GM12878 (cell line): ENCODE data around the gene PHACTR3. TPM values are rescaled to one million over a fixed set of nuclear protein-coding genes. Genes with fewer than 3 reads are reported as not detected.

Experiments used
- ATAC-seq: fragments of 200-7000 bp; cut with Tn5 transposase; 3 replicates; pipeline ENCODE4 v1.9.1; 2020; ENCODE audit warnings: mild to moderate bottlenecking, moderate library complexity
- BruUV-seq: library from RNA; stranded (reverse); fragments of 400-500 nt; replicated peaks from 2 replicates; lab custom pipeline; 2021; lab: Mats Ljungman, UMichigan
- CTCF ChIA-PET: fragments of 300-600 bp; sonication (Branson Sonifier 250); formaldehyde crosslinking; extraction: SDS; loops from one replicate; lab custom pipeline; 2021; ENCODE audit warnings: inconsistent platforms; lab: Yijun Ruan, JAX
- POLR2A ChIA-PET: fragments of 350-600 bp; formaldehyde crosslinking; extraction: SDS; loops from one replicate; lab custom pipeline; 2021; ENCODE audit warnings: inconsistent platforms; lab: Charles Lee
- RAD21 ChIA-PET: fragments of 300-600 bp; sonication (Branson Sonifier 250); formaldehyde crosslinking; loops from one replicate; lab custom pipeline; 2023; ENCODE audit warnings: antibody characterized with exemption; ENCODE audit not compliant: unreplicated experiment; lab: Charles Lee
- SMC1A ChIA-PET: fragments of 300-600 bp; sonication (Branson Sonifier 250); formaldehyde crosslinking; loops from one replicate; lab custom pipeline; 2023; ENCODE audit not compliant: unreplicated experiment, uncharacterized antibody; lab: Charles Lee
- DNase-seq: peaks from one replicate; pipeline ENCODE4 v3.0.0-alpha.2; 2011; ENCODE audit warnings: low read depth, low spot score
- FAIRE-seq: peaks from 3 replicates; lab custom pipeline; 2011; peaks lifted over from hg19 to GRCh38; lab: Jason Lieb, UNC
- H2AFZ ChIP-seq: 2 replicates; pipeline ENCODE4 v1.6.0; 2011; ENCODE audit warnings: low read depth, low read length, control low read depth; ENCODE audit not compliant: control insufficient read depth
- H3K27ac ChIP-seq: 2 replicates; pipeline ENCODE4 v1.5.1; 2011; ENCODE audit warnings: control low read depth; ENCODE audit not compliant: control insufficient read depth, insufficient read depth
- H3K27me3 ChIP-seq, 2 experiments: replicated peaks in 1 of 2; 2 replicates each; pipeline versions ENCODE4 v1.6.0 to v1.6.1; 2011; ENCODE audit warnings: low read length in 1 of 2; ENCODE audit not compliant: control insufficient read depth in 2 of 2, insufficient read depth in 2 of 2
- H3K36me3 ChIP-seq, 2 experiments: 2 replicates each; pipeline ENCODE4 v1.5.1; 2011; ENCODE audit warnings: low read length in 1 of 2; ENCODE audit not compliant: control insufficient read depth in 2 of 2, insufficient read depth in 2 of 2
- H3K4me1 ChIP-seq: 2 replicates; pipeline ENCODE4 v1.6.1; 2011; ENCODE audit warnings: mild to moderate bottlenecking, low read length, moderate library complexity, mixed read lengths; ENCODE audit not compliant: control insufficient read depth, insufficient read depth
- H3K4me2 ChIP-seq: 2 replicates; pipeline ENCODE4 v1.6.0; 2011; ENCODE audit warnings: control low read depth; ENCODE audit not compliant: control insufficient read depth, insufficient read depth
- H3K4me3 ChIP-seq: fragments of 200-600 bp; sonication (generic); 2 replicates; pipeline ENCODE4 v1.5.1; 2016
- H3K79me2 ChIP-seq: 2 replicates; pipeline ENCODE4 v1.6.0; 2011; ENCODE audit warnings: low read length; ENCODE audit not compliant: control insufficient read depth, insufficient read depth
- H3K9ac ChIP-seq: 2 replicates; pipeline ENCODE4 v1.8.0; 2011; ENCODE audit warnings: low read length, control low read depth, mixed read lengths; ENCODE audit not compliant: control insufficient read depth, insufficient read depth
- H3K9me3 ChIP-seq: replicated peaks from 3 replicates; pipeline ENCODE4 v1.5.1; 2011; ENCODE audit warnings: mild to moderate bottlenecking, low read length; ENCODE audit not compliant: control insufficient read depth, insufficient read depth
- H4K20me1 ChIP-seq: 2 replicates; pipeline ENCODE4 v1.6.0; 2011; ENCODE audit not compliant: control insufficient read depth, insufficient read depth
- EP300 ChIP-seq, 2 experiments: fragments of 150-350 bp in 1 of 2; IDR thresholded peaks; 2 replicates each; pipeline ENCODE4 v1.6.1; 2011 to 2012; ENCODE audit warnings: low read depth in 2 of 2, low read length in 2 of 2, borderline replicate concordance in 1 of 2, improper control_type of control experiment in 1 of 2, inconsistent platforms in 1 of 2; ENCODE audit not compliant: control insufficient read depth in 1 of 2
- IRF4 ChIP-seq: IDR thresholded peaks from 2 replicates; pipeline ENCODE4 v1.6.1; 2011; ENCODE audit warnings: low read depth, low read length
- LARP7 ChIP-seq: fragments of 450-650 bp; IDR thresholded peaks from 2 replicates; pipeline ENCODE4 v1.6.1; 2017; ENCODE audit warnings: mild to moderate bottlenecking
- RAD51 ChIP-seq: fragments of 450-650 bp; IDR thresholded peaks from 2 replicates; pipeline ENCODE4 v1.6.1; 2016; ENCODE audit warnings: moderate library complexity, mild to moderate bottlenecking, inconsistent platforms
- RCOR1 ChIP-seq: conservative IDR thresholded peaks from 2 replicates; pipeline ENCODE4 v1.6.1; 2012; ENCODE audit warnings: low read depth, low read length, improper control_type of control experiment
- SREBF2 ChIP-seq: IDR thresholded peaks from 2 replicates; pipeline ENCODE4 v1.6.1; 2012; ENCODE audit warnings: mild to moderate bottlenecking, low read length
- ZBTB11 ChIP-seq: fragments of 450-650 bp; formaldehyde crosslinking; IDR thresholded peaks from 2 replicates; pipeline ENCODE4 v1.5.0; 2022; ENCODE audit warnings: mild to moderate bottlenecking, missing genetic modification characterization
- ZBTB40 ChIP-seq: fragments of 450-650 bp; IDR thresholded peaks from 2 replicates; pipeline ENCODE4 v1.6.1; 2016; ENCODE audit warnings: mild to moderate bottlenecking, moderate library complexity, borderline replicate concordance
- WGBS: methylation state at CpG from one replicate; pipeline ENCODE4 v1.1.6; 2016; ENCODE audit warnings: low lambda C conversion rate; ENCODE audit not compliant: insufficient replicate concordance, insufficient coverage; ENCODE audit errors: missing lambda C conversion rate; 5-methylcytosine and 5-hydroxymethylcytosine counted together
- in situ Hi-C: fragments of 300-500 bp; cut with MboI; formaldehyde crosslinking; loops from 9 replicates; pipeline ENCODE4 v1.14.3; 2018; ENCODE audit warnings: mixed read lengths
- intact Hi-C: fragments of 100-400 bp; cut with micrococcal nuclease; formaldehyde crosslinking; loops from one replicate; pipeline ENCODE4 v1.14.2; 2022; ENCODE audit not compliant: unreplicated experiment
- polyA plus RNA-seq, 11 experiments: library from polyadenylated mRNA; depleted of rRNA in 4 of 11; unstranded in 6 of 11; stranded (reverse) in 5 of 11; fragments of >200 nt; fragmentation: Nextera tagmentation in 4 of 11; fragmentation: Illumina TruSeq in 1 of 11; extraction: Ambion mirVana in 4 of 11; extraction: Trizol in 1 of 11; gene quantifications; 1 replicate in 1 of 11; 2 replicates in 10 of 11; pipeline versions ENCODE4 v1.2.1 to v1.2.3, GENCODE V29; 2011 to 2016; ENCODE audit warnings: inconsistent platforms in 2 of 11, missing spikeins in 2 of 11, low read depth in 1 of 11
- total RNA-seq, 4 experiments: library from RNA; depleted of rRNA in 3 of 4; stranded (reverse); fragments of >200 nt in 3 of 4; fragmentation: Illumina TruSeq in 1 of 4; extraction: Trizol in 1 of 4; gene quantifications; 2 replicates each; pipeline versions ENCODE4 v1.2.1 to v1.2.3, GENCODE V29; 2013 to 2021
- TF ChIP-seq, protein P1 (sequence below): IDR thresholded peaks from 2 replicates; pipeline ENCODE4 v1.6.1; 2012; ENCODE audit warnings: improper control_type of control experiment, low read depth, low read length; ENCODE audit not compliant: insufficient replicate concordance
- TF ChIP-seq, protein P2 (sequence below): IDR thresholded peaks from 2 replicates; pipeline ENCODE4 v1.6.1; 2012; ENCODE audit warnings: low read depth, low read length, improper control_type of control experiment

The PHACTR3 gene
- total and polyA plus RNA-seq, 10 of the 15 experiments (the other 5 are each of a cell fraction or from before 2014, with no cell fraction given): 0.17 to 2.7 (median 0.27) TPM; not detected in 1

GRCh38 chr20:59575216-59575615, 29.1 kb upstream of the PHACTR3 start:
- no peak for ATAC-seq
- peaks cover 3 to 5% of the 10 kb centered on the region in 2 experiments; a peak in 3 of 4 replicates for H3K27me3 ChIP-seq
- H3K79me2 ChIP-seq: no peaks in the 10 kb centered on the region
- intact Hi-C loops (no loop called here), in situ Hi-C loops (no loop called here)
- ChIA-PET POLR2A (no interaction called here), RAD21 (no interaction called here), CTCF (no interaction called here), SMC1A (no interaction called here)
- 41% methylated on average over 5 of the region's 5 CpGs for WGBS
- no peak for DNase-seq
- H3K9me3 ChIP-seq: no peaks in the 10 kb centered on the region
- no peak overlapping the region for H3K4me2 ChIP-seq
- no peak overlapping the region for H3K9ac ChIP-seq
- H3K4me3 ChIP-seq: no peak overlapping the region
- H2AFZ ChIP-seq: no peak overlapping the region
- H3K27ac ChIP-seq: no peak overlapping the region
- H3K36me3 ChIP-seq: no peaks in the 10 kb centered on the region
- BruUV-seq: no TSS peak
- no peaks in the 10 kb centered on the region for H4K20me1 ChIP-seq
- FAIRE-seq: no peak
- H3K4me1 ChIP-seq: 0 out of 2 replicates have a peak, but pooled peaks cover 2% of the 10 kb centered on the region
- TF ChIP-seq RCOR1 (no peak), LARP7 (no peak), EP300 (IDR thresholded peaks at IDR 0.05; ENCODE audit: borderline replicate concordance in 1 of 2, control insufficient read depth in 1 of 2, low read depth in 2 of 2, low read length in 2 of 2) (no peak), SREBF2 (no peak), ZBTB11 (CRISPR knock-in tag) (no peak), RAD51 (no peak), IRF4 (no peak), ZBTB40 (no peak)
- TF ChIP-seq, protein P1, sequence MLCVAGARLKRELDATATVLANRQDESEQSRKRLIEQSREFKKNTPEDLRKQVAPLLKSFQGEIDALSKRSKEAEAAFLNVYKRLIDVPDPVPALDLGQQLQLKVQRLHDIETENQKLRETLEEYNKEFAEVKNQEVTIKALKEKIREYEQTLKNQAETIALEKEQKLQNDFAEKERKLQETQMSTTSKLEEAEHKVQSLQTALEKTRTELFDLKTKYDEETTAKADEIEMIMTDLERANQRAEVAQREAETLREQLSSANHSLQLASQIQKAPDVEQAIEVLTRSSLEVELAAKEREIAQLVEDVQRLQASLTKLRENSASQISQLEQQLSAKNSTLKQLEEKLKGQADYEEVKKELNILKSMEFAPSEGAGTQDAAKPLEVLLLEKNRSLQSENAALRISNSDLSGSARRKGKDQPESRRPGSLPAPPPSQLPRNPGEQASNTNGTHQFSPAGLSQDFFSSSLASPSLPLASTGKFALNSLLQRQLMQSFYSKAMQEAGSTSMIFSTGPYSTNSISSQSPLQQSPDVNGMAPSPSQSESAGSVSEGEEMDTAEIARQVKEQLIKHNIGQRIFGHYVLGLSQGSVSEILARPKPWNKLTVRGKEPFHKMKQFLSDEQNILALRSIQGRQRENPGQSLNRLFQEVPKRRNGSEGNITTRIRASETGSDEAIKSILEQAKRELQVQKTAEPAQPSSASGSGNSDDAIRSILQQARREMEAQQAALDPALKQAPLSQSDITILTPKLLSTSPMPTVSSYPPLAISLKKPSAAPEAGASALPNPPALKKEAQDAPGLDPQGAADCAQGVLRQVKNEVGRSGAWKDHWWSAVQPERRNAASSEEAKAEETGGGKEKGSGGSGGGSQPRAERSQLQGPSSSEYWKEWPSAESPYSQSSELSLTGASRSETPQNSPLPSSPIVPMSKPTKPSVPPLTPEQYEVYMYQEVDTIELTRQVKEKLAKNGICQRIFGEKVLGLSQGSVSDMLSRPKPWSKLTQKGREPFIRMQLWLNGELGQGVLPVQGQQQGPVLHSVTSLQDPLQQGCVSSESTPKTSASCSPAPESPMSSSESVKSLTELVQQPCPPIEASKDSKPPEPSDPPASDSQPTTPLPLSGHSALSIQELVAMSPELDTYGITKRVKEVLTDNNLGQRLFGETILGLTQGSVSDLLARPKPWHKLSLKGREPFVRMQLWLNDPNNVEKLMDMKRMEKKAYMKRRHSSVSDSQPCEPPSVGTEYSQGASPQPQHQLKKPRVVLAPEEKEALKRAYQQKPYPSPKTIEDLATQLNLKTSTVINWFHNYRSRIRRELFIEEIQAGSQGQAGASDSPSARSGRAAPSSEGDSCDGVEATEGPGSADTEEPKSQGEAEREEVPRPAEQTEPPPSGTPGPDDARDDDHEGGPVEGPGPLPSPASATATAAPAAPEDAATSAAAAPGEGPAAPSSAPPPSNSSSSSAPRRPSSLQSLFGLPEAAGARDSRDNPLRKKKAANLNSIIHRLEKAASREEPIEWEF: no peak
- TF ChIP-seq, protein P2, sequence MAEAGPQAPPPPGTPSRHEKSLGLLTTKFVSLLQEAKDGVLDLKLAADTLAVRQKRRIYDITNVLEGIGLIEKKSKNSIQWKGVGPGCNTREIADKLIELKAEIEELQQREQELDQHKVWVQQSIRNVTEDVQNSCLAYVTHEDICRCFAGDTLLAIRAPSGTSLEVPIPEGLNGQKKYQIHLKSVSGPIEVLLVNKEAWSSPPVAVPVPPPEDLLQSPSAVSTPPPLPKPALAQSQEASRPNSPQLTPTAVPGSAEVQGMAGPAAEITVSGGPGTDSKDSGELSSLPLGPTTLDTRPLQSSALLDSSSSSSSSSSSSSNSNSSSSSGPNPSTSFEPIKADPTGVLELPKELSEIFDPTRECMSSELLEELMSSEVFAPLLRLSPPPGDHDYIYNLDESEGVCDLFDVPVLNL: no peak
